K562 (cell line): ENCODE data around the gene FSTL3. TPM values are rescaled to one million over a fixed set of nuclear protein-coding genes. Genes with fewer than 3 reads are reported as not detected.
A peak's percentile ranks its signal among the peaks of the same experiment; 100 is the strongest.

Experiments used
- ARID4B ChIP-seq: sonication (generic); formaldehyde crosslinking; IDR thresholded peaks from 2 replicates; pipeline ENCODE4 v1.8.0; 2022; ENCODE audit warnings: mild to moderate bottlenecking, missing genetic modification reagents
- CREM ChIP-seq: IDR thresholded peaks from 2 replicates; pipeline ENCODE4 v1.6.1; 2014; ENCODE audit warnings: antibody characterized with exemption, low read depth
- KDM5B ChIP-seq: fragments of 200-600 bp; sonication (generic); IDR thresholded peaks from 2 replicates; pipeline ENCODE4 v1.6.1; 2012; ENCODE audit warnings: low read depth, mild to moderate bottlenecking, moderate library complexity, low read length, control low read depth, inconsistent platforms; ENCODE audit not compliant: insufficient replicate concordance
- NFATC3 ChIP-seq: fragments of 450-650 bp; IDR thresholded peaks from 2 replicates; pipeline ENCODE4 v1.6.1; 2017; ENCODE audit warnings: mild to moderate bottlenecking
- NUFIP1 ChIP-seq: fragments of 450-650 bp; IDR thresholded peaks from 2 replicates; pipeline ENCODE4 v1.6.1; 2018; ENCODE audit not compliant: partially characterized antibody
- PHF20 ChIP-seq: fragments of 450-650 bp; IDR thresholded peaks from 2 replicates; pipeline ENCODE4 v1.6.1; 2018; ENCODE audit not compliant: partially characterized antibody
- SIN3B ChIP-seq: fragments of 450-650 bp; IDR thresholded peaks from 2 replicates; pipeline ENCODE4 v1.6.1; 2017; ENCODE audit warnings: low read depth, mild to moderate bottlenecking, moderate library complexity
- SP1 ChIP-seq: sonication (generic); formaldehyde crosslinking; IDR thresholded peaks from 2 replicates; pipeline ENCODE4 v1.8.1; 2022; ENCODE audit warnings: mild to moderate bottlenecking, missing genetic modification reagents
- TCFL5 ChIP-seq: fragments of 250-450 bp; sonication (Bioruptor Pico); conservative IDR thresholded peaks from 2 replicates; pipeline ENCODE4 v1.6.1; 2021; ENCODE audit warnings: mild to moderate bottlenecking, moderate library complexity, matching md5 sums
- ZBTB11 ChIP-seq, 3 experiments: fragments of 200-800 bp in 1 of 3; fragments of 250-450 bp in 1 of 3; fragments of 450-650 bp in 1 of 3; sonication (Bioruptor Pico) in 1 of 3; sonication (Bioruptor generic) in 1 of 3; formaldehyde crosslinking in 1 of 3; IDR thresholded peaks; 2 replicates each; pipeline versions ENCODE4 v1.6.1 to v1.8.0; 2016 to 2022; ENCODE audit warnings: mild to moderate bottlenecking in 2 of 3, missing genetic modification characterization in 2 of 3, missing compliant biosample characterization in 1 of 3, moderate library complexity in 1 of 3
- ZBTB34 ChIP-seq: fragments of 250-450 bp; sonication (Bioruptor Pico); IDR thresholded peaks from 2 replicates; pipeline ENCODE4 v1.8.0; 2021; ENCODE audit warnings: mild to moderate bottlenecking, moderate library complexity
- ZNF175 ChIP-seq: fragments of 200-800 bp; sonication (Bioruptor generic); IDR thresholded peaks from 2 replicates; pipeline ENCODE4 v1.6.1; 2016; ENCODE audit warnings: low read depth, mild to moderate bottlenecking, missing genetic modification characterization, missing compliant biosample characterization
- ZNF184 ChIP-seq: sonication (generic); formaldehyde crosslinking; IDR thresholded peaks from 2 replicates; pipeline ENCODE4 v1.5.0; 2020; ENCODE audit warnings: missing genetic modification reagents
- ZNF395 ChIP-seq: fragments of 200-800 bp; sonication (Bioruptor generic); IDR thresholded peaks from 2 replicates; pipeline ENCODE4 v1.6.1; 2017; ENCODE audit warnings: missing genetic modification characterization, missing compliant biosample characterization
- ZNF583 ChIP-seq: fragments of 250-450 bp; sonication (Bioruptor Pico); IDR thresholded peaks from 2 replicates; pipeline ENCODE4 v1.4.0; 2020
- polyA plus RNA-seq, 8 experiments: library from polyadenylated mRNA; depleted of rRNA in 4 of 8; stranded (reverse) in 5 of 8; unstranded in 3 of 8; fragments of >200 nt; fragmentation: Nextera tagmentation in 2 of 8; fragmentation: Illumina TruSeq in 1 of 8; extraction: Ambion mirVana in 2 of 8; extraction: Trizol in 1 of 8; gene quantifications; 2 replicates each; pipeline versions ENCODE4 v1.2.1 to v1.2.3, GENCODE V29; 2011 to 2014; ENCODE audit warnings: inconsistent platforms in 1 of 8, missing spikeins in 1 of 8
- total RNA-seq, 7 experiments: library from RNA; depleted of rRNA in 6 of 7; stranded (reverse); fragments of >200 nt in 6 of 7; fragmentation: Illumina TruSeq in 2 of 7; extraction: Trizol in 2 of 7; gene quantifications; 2 replicates each; pipeline versions ENCODE4 v1.2.1 to v1.2.3, GENCODE V29; 2011 to 2021; ENCODE audit warnings: low replicate concordance in 1 of 7

FSTL3 gene
- total and polyA plus RNA-seq, 9 of the 15 experiments (the other 6 are each of a cell fraction or from before 2014, with no cell fraction given): 0.35 to 6.8 (median 4.2) TPM; not detected in 1

- no peak for TF ChIP-seq ZNF395
- peak; percentile 36; the same call in 1 of the 2 replicates for TF ChIP-seq SIN3B
- TF ChIP-seq ZBTB34 (CRISPR knock-in tag): no peak
- TF ChIP-seq ARID4B: peak; percentile 43; the same call in 1 of the 2 replicates
- TF ChIP-seq NUFIP1: no peak
- no peak for TF ChIP-seq ZNF583 (CRISPR knock-in tag)
- no peak for TF ChIP-seq CREM
- no peak for TF ChIP-seq NFATC3
- TF ChIP-seq ZBTB11 (CRISPR knock-in tag; IDR thresholded peaks at IDR 0.05): no peak
- TF ChIP-seq SP1 (CRISPR knock-in tag): peak; percentile 62
- no peak for TF ChIP-seq ZNF184 (CRISPR knock-in tag)
- TF ChIP-seq ZNF175 (CRISPR knock-in tag): no peak
- TF ChIP-seq KDM5B: no peak
- no peak for TF ChIP-seq TCFL5 (CRISPR knock-in tag)
- peak; percentile 67 for TF ChIP-seq PHF20
These were observed 36.7 kb upstream of the FSTL3 start, which contains the start of gene FGF22 (continued) for GRCh38 chr19:639253-640160.
